Stomach (tissue), 9 donors: ENCODE data around the gene LRRFIP1. TPM values are rescaled to one million over a fixed set of nuclear protein-coding genes. Genes with fewer than 3 reads are reported as not detected.
"Not testable (repeated sequence)": the region's sequence is repeated elsewhere in the genome, so short reads cannot be mapped to it uniquely, and the experiment has no call there.

Experiments used
- DNase-seq, 2 donors: peaks; one replicate each; pipeline versions ENCODE4 v3.0.0 to v3.0.0-alpha.2; 2013 to 2019
- H3K27ac ChIP-seq, 5 donors: fragments of 200-600 bp in 4 of 5; sonication (generic) in 4 of 5; one replicate each; pipeline ENCODE4 v1.5.1; 2013 to 2019; ENCODE audit warnings: mild to moderate bottlenecking in 1 of 5, moderate library complexity in 1 of 5
- H3K27me3 ChIP-seq, 3 donors: fragments of 200-600 bp; sonication (generic); one replicate each; pipeline ENCODE4 v1.5.1; 2017 to 2019; ENCODE audit warnings: mixed run types in 1 of 3
- H3K36me3 ChIP-seq, 4 donors: fragments of 200-600 bp; sonication (generic); 1 replicate in 3 of 4; 2 replicates in 1 of 4; pipeline ENCODE4 v1.5.1; 2016 to 2019
- H3K4me1 ChIP-seq, 4 donors: fragments of 200-600 bp; sonication (generic); one replicate each; pipeline ENCODE4 v1.5.1; 2016 to 2019
- H3K4me3 ChIP-seq, 4 donors: fragments of 200-600 bp; sonication (generic) in 3 of 4; one replicate each; pipeline ENCODE4 v1.5.1; 2016 to 2019; ENCODE audit warnings: mild to moderate bottlenecking in 1 of 4
- H3K9me3 ChIP-seq, 4 donors: fragments of 200-600 bp; sonication (generic); one replicate each; pipeline ENCODE4 v1.5.1; 2016 to 2019
- EP300 ChIP-seq: sonication (generic); formaldehyde crosslinking; IDR thresholded peaks from one replicate; pipeline ENCODE4 v1.6.1; 2017; ENCODE audit warnings: antibody characterized with exemption
- POLR2A ChIP-seq, 4 donors: fragments of 450-650 bp; IDR thresholded peaks; one replicate each; pipeline ENCODE4 v1.6.1; 2016; ENCODE audit warnings: antibody characterized with exemption in 4 of 4, control low read depth in 2 of 4, mild to moderate bottlenecking in 1 of 4, moderate library complexity in 1 of 4
- POLR2AphosphoS5 ChIP-seq, 3 donors: sonication (generic); formaldehyde crosslinking; IDR thresholded peaks; one replicate each; pipeline ENCODE4 v1.6.1; 2016; ENCODE audit warnings: antibody characterized with exemption in 3 of 3
- WGBS, 5 donors: extraction: QIAGEN DNeasy Blood & Tissue Kit in 3 of 5; methylation state at CpG; one replicate each; pipeline versions ENCODE4 v1.1.5 to v1.1.7; 2013 to 2018; 5-methylcytosine and 5-hydroxymethylcytosine counted together
- intact Hi-C: fragments of 100-400 bp; cut with DNase I; formaldehyde crosslinking; loops from one replicate; pipeline ENCODE4 v1.15.1; 2023; ENCODE audit warnings: low total_unique reads
- polyA plus RNA-seq, 3 donors: library from polyadenylated mRNA; stranded (reverse); fragments of 200-250 nt; gene quantifications; one replicate each; pipeline ENCODE4 v1.2.3, GENCODE V29; 2013
- total RNA-seq, 5 donors: library from RNA; depleted of rRNA; stranded (reverse); fragments of >200 nt; gene quantifications; one replicate each; pipeline versions ENCODE4 v1.1.0 to v1.2.3, GENCODE V29; 2014 to 2016
- TF ChIP-seq, protein P1 (sequence below), 7 experiments: fragments of 450-650 bp in 4 of 7; fragments of 200-600 bp in 3 of 7; sonication (generic) in 3 of 7; IDR thresholded peaks; one replicate each; pipeline ENCODE4 v1.5.1; 2016 to 2019; ENCODE audit warnings: antibody characterized with exemption in 7 of 7, control low read depth in 2 of 7, mild to moderate bottlenecking in 1 of 7
- donor health status: healthy with polysubstance abuse.
- donor health status: Bipolar disorder and iron deficiency.
- donor health status: healthy.

Gene LRRFIP1
- total and polyA plus RNA-seq, 8 donors = 31.6 to 201 (median 130) TPM

DNA sequence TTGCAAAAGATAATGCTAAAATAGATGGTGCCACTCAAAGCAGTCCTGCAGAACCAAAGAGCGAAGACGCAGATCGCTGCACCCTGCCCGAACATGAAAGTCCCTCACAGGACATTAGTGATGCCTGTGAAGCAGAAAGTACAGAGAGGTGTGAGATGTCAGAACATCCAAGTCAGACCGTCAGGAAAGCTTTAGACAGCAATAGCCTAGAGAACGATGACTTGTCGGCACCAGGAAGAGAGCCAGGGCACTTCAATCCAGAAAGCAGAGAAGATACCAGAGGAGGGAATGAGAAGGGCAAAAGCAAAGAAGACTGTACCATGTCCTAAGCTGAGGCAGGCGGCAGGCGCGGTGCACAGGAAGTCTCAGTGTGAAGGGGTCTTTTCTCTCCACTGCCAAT is 136.4 kb downstream of the LRRFIP1 start:
- intact Hi-C loops = no loop called here
- Histone ChIP-seq H3K36me3 (peaks cover 12 to 75% (median 71%) of the 10 kb centered on the region in 4 donors), H3K27ac (no peak overlapping the region), H3K9me3 (no peaks in the 10 kb centered on the region), H3K4me1 (peaks cover 0 to 25% (median 8%) of the 10 kb centered on the region in 4 donors), H3K4me3 (no peak overlapping the region), H3K27me3 (no peaks in the 10 kb centered on the region)
- no peak for DNase-seq
- 65 to 86% (median 73%) methylated on average over 10 of the region's 10 CpGs for WGBS, 5 donors
- TF ChIP-seq POLR2AphosphoS5 (IDR thresholded peaks at IDR 0.05) = no peak
- TF ChIP-seq EP300 = no peak
- TF ChIP-seq, protein P1, sequence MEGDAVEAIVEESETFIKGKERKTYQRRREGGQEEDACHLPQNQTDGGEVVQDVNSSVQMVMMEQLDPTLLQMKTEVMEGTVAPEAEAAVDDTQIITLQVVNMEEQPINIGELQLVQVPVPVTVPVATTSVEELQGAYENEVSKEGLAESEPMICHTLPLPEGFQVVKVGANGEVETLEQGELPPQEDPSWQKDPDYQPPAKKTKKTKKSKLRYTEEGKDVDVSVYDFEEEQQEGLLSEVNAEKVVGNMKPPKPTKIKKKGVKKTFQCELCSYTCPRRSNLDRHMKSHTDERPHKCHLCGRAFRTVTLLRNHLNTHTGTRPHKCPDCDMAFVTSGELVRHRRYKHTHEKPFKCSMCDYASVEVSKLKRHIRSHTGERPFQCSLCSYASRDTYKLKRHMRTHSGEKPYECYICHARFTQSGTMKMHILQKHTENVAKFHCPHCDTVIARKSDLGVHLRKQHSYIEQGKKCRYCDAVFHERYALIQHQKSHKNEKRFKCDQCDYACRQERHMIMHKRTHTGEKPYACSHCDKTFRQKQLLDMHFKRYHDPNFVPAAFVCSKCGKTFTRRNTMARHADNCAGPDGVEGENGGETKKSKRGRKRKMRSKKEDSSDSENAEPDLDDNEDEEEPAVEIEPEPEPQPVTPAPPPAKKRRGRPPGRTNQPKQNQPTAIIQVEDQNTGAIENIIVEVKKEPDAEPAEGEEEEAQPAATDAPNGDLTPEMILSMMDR (IDR thresholded peaks at IDR 0.05) = no peak
- TF ChIP-seq POLR2A (IDR thresholded peaks at IDR 0.05) = no peak

DNA sequence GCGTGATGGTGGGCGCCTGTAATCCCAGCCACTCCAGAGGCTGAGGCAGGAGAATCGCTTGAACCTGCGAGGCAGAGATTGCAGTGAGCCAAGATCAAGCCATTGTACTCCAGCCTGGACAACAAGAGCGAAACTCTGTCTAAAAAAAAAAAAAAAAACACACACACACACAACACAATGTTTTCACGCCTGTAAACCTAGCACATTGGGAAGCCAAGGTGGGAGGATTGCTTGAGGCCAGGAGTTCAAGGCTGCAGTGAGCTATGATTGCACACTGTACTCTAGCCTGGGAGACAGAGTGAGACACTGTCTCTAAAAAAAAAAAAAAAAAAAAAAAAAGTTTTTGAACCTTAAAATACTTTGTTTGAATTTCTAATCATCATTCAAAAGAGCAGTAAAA is 137.7 kb downstream of the LRRFIP1 start:
- peaks cover 0 to 25% (median 8%) of the 10 kb centered on the region in 4 donors for H3K4me1 ChIP-seq
- H3K4me3 ChIP-seq, H3K27ac ChIP-seq, DNase-seq, intact Hi-C loops, H3K9me3 ChIP-seq, H3K27me3 ChIP-seq: not testable (repeated sequence)
- 93 to 97% (median 96%) methylated on average over 6 of the region's 6 CpGs for WGBS, 5 donors
- peaks cover 10 to 75% (median 70%) of the 10 kb centered on the region in 4 donors for H3K36me3 ChIP-seq

DNA sequence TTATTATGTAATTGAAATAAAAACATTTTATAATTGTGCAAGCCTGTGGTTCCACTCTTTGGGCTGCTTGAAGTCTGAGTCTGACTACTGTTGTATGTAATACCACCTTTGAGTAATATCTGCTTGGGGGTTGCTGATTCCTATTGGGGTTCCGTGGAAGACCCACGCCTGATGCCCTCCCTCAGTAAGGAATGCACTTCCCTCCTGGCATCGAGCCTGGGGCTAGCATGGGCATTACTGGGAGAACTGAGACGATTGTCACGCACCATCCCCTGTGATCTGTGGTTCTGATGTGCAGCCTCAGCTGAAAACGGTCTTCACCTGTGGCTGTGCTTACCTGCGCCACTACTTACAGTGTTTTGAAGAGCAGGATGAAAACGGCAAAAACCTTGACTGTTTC is 138.5 kb downstream of the LRRFIP1 start:
- WGBS, 5 donors = 80 to 96% (median 90%) methylated on average over 8 of the region's 8 CpGs

DNA sequence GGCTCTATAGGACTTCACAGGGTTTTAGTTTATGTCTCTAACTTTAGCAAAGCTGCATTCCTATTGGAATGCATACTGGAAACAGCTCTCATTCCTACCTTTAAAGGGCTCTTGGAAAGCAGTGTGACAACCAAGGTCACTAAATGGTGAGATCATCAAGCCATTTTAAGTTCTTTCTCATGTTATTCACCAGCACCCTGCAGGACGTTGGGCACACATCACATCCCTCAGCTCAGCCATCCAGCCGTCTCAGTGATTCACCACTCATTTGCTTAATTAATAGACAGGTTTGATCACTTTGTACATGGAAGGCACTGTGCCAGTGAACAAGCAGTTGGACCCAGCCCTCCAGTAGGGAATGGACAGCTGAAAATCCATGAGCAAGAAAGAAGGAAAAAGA is 139.0 kb downstream of the LRRFIP1 start:
- no peaks in the 10 kb centered on the region for H3K9me3 ChIP-seq
- H3K27me3 ChIP-seq = no peaks in the 10 kb centered on the region
- WGBS, 5 donors = 60 to 79% (median 71%) methylated on average over 2 of the region's 2 CpGs
- TF ChIP-seq POLR2A (IDR thresholded peaks at IDR 0.05) (no peak), POLR2AphosphoS5 (IDR thresholded peaks at IDR 0.05) (no peak), EP300 (no peak)
- TF ChIP-seq, protein P1 (IDR thresholded peaks at IDR 0.05) = no peak
- peaks cover 0 to 75% (median 70%) of the 10 kb centered on the region in 4 donors for H3K36me3 ChIP-seq
- intact Hi-C loops = no loop called here
- H3K4me3 ChIP-seq = no peak overlapping the region
- DNase-seq = no peak
- peak overlapping the region in 1 of 5 donors; percentile 29 for H3K27ac ChIP-seq
- peaks cover 0 to 18% (median 4%) of the 10 kb centered on the region in 4 donors for H3K4me1 ChIP-seq

More for the DNA sequence above, 138.5 kb downstream of the LRRFIP1 start:
- intact Hi-C loops = no loop called here
- Histone ChIP-seq H3K36me3 (peaks cover 3 to 75% (median 70%) of the 10 kb centered on the region in 4 donors), H3K27ac (peak overlapping the region in 2 of 5 donors; percentile 17 to 33), H3K9me3 (no peaks in the 10 kb centered on the region), H3K4me3 (no peak overlapping the region), H3K4me1 (peaks cover 0 to 19% (median 6%) of the 10 kb centered on the region in 4 donors), H3K27me3 (no peaks in the 10 kb centered on the region)
- no peak for TF ChIP-seq EP300
- no peak for DNase-seq

DNA sequence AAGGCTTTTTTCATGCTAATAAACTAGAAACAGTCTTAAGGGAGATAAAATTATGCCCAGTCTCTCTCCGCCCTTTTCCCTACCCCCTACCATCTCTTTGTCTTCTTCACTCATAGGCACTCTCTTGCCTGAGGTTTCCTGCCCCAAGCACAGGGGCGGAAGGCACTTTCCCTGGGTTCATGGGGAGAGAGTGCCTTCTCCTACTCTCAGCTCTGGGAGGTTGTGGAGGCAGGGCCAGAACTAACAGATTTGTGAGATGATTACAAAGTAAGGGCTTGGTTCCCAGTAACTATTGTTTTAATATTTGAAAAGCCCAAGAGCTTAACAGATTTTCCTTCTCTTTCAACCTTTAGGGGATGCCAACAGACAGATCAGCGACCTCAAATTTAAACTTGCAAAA is 145.1 kb downstream of the LRRFIP1 start:
- WGBS, 5 donors = 58 to 81% (median 70%) methylated on average over 3 of the region's 3 CpGs
- intact Hi-C loops = no loop called here
- H3K27me3 ChIP-seq = no peaks in the 10 kb centered on the region
- DNase-seq = no peak
- peaks cover 0 to 17% (median 3%) of the 10 kb centered on the region in 4 donors for H3K4me1 ChIP-seq
- no peaks in the 10 kb centered on the region for H3K9me3 ChIP-seq
- peaks cover 11 to 89% (median 87%) of the 10 kb centered on the region in 4 donors for H3K36me3 ChIP-seq
- no peak overlapping the region for H3K4me3 ChIP-seq
- H3K27ac ChIP-seq = no peak overlapping the region
- TF ChIP-seq POLR2A (IDR thresholded peaks at IDR 0.05) = no peak
- TF ChIP-seq POLR2AphosphoS5 (IDR thresholded peaks at IDR 0.05) = no peak
- no peak for TF ChIP-seq EP300
- TF ChIP-seq, protein P1 (IDR thresholded peaks at IDR 0.05) = no peak
